PFSK-1 (cell line): ENCODE measurements around the gene KCNG2.

Experiments used
- SIN3A ChIP-seq: IDR thresholded peaks from 2 replicates; pipeline ENCODE4 v1.6.1; 2012; ENCODE audit warnings: mild to moderate bottlenecking, low read length, moderate library complexity, borderline replicate concordance; ENCODE audit not compliant: insufficient read depth
- TAF1 ChIP-seq: IDR thresholded peaks from 2 replicates; pipeline ENCODE4 v1.6.1; 2012; ENCODE audit warnings: low read length, control low read depth, borderline replicate concordance; ENCODE audit not compliant: insufficient read depth

DNA sequence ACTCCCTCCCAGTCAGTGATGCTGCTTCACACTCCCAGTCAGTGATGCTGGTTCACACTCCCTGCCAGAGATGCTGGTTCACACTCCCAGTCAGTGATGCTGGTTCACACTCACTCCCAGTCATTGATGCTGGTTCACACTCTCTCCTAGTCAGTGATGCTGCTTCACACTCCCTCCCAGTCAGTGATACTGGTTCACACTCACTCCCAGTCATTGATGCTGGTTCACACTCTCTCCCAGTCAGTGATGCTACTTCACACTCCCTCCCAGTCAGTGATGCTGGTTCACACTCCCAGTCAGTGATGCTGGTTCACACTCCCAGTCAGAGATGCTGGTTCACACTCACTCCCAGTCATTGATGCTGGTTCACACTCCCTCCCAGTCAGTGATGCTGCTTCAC lies 34.3 kb upstream of the KCNG2 start:
- TF ChIP-seq SIN3A: no peak
- TF ChIP-seq TAF1: no peak
